Activated CD4-positive, alpha-beta T cell treated with anti-CD3 and anti-CD28 coated beads, Interleukin-2, amount 50 U/mL, for 4 hours (primary cell): ENCODE measurements around the gene CFAP46.

Experiments
- DNase-seq, 2 experiments: peaks; one replicate each; pipeline ENCODE4 v3.0.0-alpha.2; 2020

CFAP46 gene

DNA sequence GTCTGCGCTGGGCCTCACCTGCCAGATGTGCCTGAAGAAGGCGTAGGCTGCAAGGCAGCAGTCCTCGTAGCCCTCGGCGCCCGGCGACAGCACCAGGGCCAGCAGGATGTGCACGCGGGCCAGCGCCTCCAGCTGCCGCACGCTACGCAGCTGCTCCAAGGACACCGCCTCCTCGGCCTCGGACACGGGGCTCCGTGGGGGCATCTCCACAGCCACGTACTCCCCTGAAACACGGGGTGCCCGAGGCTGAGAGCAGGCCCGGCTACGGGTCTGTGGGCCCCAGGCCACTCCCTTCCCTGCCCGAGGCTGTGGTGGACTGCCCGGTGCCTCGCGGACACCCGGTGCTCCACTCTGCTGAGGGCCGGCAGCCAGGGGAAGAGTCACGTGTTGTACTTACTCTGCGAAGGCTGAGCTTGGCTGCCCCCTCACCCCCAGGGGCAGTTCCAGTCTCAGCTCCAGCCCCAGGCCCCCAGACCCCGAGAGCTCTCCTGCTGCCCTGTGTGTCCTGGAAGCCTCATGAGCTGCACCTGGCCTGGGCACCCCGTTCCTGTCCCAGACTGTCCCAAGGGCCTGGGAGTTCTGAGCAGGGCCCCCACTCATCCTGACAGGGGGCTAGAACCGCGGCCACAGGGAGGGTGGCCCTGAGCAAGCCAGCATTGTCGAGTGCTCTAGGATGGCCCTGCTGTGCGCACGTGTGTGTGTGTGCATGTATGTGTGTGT, 62.8 kb downstream of the CFAP46 start:
- DNase-seq = no peak

DNA sequence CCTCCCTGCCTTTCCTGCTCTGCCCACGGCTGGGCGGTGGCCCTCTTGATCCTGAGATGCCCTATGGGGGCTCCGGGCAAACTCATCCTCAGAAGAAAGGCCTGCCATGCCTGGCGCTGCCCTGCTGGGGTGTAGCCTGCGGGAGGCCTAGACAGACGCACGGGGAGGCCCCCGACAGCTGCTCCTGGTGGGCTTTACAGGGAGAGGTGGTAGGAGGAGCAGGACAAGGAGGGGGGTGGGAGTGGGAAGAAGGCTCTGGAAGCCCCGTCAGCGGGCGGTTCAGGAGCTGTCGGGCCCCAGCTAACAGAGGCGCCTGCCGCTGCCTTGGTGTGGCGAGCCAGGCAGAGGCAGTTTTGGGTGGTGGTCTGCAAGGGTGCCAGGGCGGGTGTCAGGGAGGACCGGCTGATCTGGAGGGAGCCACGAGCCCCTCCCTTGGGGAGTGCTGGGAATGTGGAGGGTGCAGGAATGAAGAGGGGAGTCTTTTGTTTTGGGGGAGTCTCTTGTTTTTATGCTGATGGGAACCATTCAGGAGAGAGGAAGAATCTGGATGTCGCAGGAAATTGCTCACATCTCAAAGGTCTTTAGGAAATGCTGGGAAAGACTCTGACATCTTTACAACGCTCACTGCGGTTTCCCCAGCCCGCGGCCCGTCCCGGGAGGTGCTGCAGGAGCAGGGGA, 63.5 kb downstream of the CFAP46 start:
- no peak for DNase-seq

DNA sequence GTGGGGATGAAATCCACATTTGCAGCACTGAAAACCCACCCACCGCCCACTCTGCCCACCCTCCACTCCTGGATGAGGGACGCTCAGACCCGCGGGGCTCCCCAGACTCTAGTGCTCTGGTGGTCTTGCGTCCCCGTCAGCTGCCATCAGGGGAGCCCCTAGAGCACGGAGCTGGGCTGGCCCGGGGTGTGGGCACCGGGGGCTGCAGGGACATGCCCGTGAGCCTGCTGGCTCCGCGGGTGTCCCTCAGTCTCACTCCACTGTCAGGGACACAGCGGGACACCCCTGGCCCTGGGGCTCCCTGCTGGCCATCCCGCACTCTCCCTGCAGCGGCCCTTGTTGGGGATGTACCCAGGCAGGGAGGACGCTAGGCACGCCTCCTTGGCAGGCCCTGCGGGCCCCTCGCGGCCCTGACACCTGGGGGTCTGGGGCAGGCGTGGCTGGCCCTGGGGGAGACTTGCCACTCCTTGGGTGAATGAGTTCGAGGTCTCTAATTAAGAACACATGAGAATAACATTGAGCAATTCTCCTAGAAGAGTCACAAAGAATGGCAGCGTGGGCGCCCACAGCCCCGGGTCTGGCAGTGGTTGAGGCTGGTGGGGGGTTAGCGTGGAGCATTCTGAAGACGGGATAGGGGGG, 64.2 kb downstream of the CFAP46 start:
- no peak for DNase-seq

DNA sequence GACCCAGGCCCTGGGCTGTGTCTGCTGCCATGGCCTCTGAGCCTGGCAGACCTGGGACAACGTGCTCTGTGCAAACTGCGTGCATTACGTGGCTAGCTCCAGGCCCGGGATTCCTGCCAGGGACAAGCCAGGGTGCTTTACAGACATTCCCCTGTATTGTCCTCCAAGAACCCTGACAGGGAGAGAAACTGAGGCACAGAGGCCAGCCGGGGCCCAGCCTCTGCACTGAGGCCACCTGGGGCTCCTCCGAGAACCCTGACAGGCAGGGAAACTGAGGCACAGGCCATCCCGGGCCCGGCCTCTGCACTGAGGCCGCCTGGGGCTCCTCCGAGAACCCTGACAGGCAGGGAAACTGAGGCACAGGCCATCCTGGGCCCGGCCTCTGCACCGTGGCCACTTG, 64.9 kb downstream of the CFAP46 start:
- DNase-seq = no peak

DNA sequence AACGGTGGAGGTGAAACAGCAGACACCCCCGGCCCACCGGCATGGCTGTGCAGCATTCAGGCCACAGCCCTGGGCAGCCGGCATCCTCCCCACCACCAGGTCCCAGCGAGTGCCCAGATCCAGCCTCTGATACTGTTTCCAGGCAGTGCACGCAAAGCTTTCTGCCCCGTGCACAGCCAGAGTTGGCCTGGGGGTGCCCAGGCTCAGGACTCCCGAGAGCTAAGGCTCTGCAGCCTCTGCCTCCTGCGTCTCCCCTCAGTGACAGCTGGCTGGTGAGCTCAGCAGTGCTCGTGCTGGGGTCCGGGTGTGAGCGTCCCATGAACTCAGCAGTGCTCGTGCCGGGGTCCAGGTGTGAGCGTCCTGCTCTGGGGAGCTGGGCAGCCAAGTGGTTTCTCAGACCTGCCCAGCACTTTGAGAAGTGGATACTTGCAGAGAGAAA, 65.4 kb downstream of the CFAP46 start:
- DNase-seq = no peak

DNA sequence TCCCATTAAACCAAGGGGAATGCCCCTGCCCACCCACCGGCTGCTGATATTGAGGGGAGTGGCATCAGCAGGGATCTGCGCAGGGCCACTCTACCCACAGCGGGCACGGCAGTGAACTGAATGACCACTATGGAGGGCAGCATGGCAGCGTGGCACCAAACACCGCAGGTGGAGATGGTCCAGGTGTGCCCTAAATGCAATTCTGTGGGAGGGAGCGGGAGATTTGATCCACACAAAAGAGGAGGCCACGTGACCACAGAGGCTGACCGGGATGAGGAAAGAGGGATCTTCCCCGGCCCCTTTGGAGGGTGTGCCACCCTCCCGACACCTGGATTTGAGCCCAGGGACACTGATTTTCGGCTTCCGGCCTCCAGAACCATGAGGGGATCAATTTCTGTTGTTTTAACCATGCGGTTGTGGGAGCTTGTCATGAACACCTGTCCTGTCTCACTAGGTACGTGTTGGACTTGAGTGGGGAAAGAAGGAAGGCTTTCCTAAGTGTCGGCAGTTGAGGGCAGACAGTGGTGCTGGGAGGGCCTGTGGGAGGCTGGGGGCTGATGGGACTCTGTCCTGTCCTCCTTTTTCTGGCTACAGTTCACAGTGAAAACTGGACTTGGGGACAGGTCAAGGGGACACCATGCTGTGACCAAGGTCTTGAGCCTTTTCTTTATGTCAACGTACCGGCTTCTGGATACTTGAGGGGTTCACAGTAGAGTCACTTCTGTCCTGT, 66.1 kb downstream of the CFAP46 start:
- no peak for DNase-seq

DNA sequence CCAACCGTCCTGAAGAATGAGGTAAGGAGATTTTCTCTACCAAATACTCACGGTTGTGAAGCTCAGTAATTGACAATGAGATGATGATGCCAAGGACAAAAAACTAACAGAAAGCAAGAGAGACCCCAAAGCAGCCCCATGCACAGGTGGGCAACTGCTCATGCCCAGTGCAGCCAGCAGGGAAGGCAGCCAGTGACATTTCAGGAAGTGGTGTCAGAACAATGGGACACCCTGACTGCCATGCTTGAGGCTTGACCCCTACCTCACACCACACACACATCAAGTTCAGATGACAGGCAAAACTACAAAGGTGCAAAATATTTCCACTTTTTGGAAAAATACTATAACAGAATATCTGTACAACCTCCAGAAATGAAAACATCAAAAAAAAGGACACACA, 66.9 kb downstream of the CFAP46 start:
- no peak for DNase-seq

DNA sequence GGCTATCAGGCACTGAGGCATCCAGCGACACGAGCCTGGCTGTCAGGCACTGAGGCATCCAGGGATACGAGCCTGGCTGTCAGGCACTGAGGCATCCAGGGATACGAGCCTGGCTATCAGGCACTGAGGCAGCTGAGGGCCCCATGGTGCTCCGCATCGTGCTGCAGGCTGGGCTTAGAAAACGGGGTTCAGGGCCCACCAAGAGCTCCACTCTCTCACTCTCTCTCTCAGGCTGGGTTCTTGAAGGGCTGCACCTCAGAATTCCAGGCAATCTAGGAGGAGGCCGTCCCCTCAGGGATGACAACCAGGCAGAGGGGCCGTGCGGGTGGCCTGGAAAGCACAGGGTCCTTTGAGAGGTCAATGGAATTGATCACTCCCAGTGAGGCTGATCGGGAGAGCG, 69.0 kb downstream of the CFAP46 start:
- DNase-seq = no peak

DNA sequence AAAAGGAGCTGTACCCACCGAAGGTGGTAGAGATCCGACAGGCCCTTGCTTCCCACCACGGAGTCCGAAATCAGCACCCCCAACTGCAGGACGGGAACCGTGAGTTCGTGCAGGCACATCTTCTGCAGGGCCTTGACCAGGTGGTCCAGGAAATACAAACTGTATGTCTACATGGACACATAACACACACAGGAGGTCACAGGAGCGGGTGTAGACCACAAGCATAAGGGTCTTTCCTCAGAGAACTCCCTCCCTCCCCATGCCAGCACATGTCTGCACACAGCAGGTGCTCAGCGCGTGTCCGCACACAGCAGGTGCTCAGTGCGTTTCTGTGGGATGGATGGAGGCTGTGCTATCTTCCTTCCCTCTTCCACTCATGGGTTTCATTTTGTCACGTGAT, 69.7 kb downstream of the CFAP46 start:
- no peak for DNase-seq

DNA sequence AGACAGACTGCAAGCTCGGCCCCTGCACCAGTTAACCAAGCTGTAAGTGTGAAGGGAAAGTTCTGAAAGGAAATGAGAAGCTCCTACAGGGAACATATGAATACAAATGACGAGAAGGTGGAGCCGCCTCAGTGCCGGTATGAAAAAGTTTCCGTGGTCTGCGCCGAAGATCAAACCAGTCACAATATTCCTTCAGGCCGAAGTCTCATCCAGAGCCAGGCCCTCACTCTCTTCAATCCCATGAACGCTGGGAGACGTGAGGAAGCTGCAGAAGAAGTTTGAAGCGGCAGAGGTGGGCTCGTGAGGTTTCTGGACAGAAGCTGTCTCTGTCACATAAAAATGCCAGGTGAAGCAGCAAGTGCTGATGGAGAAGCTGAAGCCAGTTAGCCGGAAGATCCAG, 71.9 kb downstream of the CFAP46 start:
- DNase-seq = no peak

DNA sequence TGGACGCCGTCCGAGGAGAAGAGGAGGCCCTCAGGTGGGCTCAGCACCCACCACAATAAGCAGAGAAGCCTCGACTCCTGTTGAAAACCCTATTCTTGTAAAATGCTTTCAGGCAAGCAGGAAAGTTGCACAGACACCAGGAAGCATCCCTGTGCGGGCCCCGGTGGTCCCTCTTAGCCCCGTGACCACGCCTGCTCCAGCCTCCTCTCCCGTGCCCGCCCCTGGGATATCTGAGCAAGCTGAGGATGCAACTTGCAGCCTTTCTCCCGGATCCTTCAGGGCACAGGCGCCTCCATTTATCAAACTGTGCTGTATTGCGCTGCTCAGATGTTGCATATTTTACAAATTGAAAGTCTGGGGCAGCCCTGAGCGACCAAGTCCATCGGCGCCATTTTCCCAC, 72.7 kb downstream of the CFAP46 start:
- no peak for DNase-seq

DNA sequence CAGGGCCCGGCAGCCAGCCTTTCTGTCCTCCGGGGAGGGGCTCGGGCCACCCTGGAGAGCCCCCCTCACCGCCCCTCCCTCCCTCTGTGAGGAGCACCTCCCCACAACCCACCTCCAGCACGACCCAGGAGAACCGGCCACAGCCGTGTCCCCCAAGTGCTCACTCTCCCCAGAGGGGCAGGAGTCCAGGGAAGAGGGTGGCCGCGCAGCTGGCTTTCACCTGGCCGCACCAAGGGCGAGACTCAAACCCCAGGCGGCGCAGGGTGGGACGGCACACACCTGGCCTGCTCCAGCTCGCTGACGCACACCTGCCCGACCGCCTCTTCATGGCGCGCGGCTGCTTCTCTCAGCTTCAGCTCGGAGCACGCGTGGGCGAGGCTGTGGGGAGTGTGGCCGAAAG, 73.4 kb downstream of the CFAP46 start:
- no peak for DNase-seq

DNA sequence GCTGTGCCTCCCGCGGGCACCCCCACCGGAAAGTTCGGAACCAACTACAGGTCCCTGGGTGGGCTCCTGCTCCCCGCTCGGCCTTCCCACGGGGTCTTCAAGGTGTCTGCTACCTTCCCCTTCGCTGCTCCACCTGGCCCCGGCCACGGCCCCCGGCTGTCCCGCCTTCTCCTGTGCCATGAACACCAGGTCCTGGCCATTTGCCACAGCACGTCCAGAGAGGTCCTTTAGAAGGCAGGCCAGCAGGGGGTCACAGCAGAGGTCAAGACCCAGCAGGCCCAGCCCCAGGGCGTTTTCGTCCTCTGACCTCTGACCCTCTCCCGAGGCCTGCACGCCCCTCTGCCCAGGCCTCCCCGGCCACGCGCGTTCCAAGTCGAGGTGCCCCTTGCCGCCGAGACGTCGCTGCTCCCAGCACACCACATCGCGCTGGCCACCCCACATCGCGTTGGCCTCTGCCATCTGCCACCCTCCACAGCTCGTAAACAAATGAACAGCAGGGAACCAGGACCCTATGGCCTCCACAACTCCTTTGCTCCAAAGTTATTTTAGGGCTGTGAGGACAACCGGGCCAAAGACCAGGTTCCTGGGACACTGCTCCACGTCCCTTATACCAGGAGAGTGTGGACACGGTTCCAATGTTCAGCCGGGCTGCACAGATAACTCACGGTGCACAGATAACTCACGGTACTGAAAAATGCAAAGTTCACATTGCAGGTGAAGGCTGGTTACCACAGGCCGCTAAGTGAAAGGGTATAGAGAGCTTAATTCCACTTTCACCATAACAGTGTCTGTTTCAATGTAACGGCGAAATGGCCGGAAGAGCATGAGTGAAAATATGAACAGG, 74.3 kb downstream of the CFAP46 start:
- no peak for DNase-seq

DNA sequence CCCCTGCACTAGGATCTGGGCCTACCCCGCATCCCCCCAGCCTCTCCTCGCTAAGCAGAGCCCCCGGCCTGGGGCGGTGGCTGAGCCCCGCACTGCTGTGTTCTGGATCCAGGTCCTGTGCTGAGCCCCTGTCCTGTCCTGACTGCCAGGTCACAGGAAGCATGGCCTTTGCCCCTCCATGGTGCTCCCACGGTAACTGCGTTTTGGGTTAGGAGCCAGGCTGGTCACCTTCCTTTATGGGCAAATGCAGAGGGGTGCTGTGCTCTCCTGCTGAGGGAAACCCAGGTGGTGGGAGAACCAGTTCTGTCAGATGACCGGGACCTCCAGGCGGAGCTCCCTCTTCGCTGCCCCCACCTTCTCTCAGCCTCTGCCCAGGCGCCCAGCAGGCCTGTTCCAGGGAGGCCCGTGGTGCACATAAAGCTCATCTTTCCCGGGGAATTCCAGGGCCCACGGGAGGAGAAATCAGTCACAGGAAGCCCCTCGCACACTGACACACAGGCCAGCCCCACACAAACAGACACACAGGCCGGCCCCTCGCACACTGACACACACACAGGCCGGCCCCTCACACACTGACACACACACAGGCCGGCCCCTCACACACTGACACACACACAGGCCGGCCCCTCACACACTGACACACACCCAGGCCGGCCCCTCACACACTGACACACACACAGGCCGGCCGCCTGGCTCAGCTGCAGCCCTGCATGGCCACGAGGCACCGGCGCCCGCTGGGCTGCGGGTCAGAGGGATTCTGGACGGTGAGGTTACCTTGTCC, 75.6 kb downstream of the CFAP46 start:
- DNase-seq = no peak

DNA sequence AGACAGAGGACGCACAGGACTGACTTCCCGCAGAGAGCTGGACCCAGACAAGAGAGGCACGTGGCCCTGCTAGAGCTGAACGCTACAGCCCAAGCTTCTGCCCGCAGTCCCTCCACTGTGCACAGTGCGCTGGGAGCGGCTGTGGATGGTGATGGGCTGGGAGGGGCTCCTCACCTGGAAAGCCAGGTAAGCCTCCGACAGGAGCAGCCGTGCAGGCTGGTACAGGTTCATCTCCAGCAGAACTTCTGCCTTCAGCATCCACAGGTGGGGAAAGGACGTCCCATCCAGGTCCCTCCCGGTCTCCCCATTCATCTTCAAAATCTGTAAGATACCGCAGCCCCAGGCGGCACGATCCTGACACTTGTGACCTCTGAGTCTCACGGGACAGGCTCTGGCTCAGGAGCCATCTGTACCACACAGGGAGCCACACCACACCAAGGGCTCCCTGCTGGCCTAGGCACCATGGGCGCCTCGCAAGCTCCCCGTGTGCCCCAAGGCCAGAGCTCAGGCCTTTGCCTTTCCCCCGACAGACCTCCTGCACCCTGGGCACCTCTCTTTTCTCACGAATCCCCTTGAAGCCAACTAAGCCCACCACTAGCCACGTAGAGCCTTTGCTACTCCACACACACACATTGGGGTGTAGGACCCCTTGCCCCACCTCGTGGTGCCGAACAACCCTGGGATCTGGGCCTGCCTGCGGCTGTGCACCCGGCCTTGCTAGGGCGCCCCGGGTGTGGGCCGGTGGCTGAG, 76.3 kb downstream of the CFAP46 start:
- no peak for DNase-seq

DNA sequence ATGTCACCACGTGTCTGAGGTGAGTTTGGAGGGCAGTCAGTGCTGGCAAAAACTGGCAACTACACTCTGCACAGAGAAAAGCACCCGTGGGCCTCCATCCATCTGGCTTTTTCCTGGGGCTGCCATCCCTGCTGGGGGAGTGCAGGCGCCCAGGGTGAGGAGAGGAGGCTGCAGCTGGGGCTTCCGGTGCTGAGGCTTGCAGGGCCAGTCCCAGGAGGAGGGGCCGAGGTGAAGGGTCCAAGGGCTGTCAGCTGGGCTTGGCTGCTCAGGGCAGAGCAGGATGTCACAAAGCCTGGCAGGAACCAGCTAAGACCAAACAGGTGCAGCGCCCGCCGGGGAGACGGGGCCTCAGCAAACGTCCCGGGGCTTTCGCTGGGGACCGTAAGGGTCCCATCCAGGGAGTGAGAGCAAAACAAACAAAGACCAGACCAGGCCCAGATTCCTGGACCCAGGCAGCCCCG, 77.2 kb downstream of the CFAP46 start:
- no peak for DNase-seq

DNA sequence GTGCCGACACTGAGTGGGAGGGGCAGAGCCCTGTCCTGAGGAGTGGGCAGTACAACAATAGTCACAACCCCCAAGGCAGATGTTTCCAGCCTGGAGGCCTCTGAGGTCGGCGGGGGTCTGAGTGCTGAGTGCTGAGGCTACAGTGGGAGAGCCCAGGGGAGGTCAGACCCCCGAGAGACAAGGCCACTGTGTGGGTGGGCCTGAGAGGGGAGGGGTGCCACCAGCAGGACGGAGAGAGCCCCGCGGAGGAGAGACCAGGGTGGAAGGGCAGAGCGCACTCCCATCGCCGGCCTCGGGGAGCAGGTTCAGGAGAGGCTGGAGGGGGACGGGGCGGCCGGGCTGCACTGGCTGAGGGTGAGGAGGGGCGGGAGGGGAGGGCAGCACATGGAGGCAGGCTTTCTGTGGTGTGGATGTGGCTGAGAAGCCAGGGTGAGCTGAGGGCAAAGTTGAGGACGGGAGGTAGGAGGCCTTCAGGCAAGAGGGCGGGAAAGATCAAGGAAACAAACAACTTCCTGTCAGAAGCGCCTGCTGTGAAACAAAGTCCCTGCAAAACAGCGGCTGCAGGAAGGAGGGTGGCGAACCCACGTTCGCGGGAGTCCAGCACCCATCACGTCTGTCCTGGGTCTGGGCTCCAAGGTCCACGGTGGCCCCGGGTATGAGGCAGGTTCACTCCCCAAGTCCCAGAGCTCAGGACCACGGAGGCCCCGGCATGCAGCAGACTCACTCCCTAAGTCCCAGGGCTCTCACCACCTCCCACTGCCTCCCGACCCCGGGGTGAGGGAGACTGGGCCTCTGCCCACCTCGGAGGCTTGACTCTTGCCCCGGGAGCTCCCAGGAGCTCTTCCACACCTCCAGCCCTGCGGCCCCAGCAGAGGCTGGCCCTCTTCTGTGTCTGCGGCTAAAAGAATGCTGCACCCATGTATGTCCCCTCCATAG, 79.6 kb downstream of the CFAP46 start:
- DNase-seq = no peak

DNA sequence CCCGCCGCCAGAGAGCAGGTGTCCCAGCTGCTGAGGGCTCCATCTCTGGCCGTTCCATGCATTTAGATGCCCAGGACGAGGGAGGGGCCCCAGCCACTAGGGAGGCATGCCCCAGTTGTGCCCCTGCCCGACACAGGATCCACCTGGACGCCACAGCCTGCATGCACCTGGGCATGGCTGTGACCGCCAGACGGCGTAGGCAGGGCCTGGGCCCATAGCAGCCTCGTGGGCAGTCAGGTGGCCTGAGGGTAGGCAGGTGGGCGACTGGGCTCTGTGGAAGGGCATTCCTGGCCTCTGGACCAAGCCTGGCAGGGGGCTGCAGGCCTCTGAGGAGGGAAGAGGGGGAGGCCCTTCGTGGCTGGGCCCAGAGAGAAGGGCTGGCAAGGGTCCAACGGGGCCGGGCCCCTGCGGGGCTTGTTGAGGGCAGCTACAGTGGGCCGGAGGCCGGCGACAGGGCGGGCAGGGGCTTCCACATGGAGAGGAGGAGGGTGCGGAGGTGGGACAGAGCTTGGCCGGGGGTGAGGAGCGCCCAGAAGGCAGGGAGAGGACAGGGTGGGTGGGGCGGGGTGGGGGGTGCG, 80.4 kb downstream of the CFAP46 start:
- no peak for DNase-seq

DNA sequence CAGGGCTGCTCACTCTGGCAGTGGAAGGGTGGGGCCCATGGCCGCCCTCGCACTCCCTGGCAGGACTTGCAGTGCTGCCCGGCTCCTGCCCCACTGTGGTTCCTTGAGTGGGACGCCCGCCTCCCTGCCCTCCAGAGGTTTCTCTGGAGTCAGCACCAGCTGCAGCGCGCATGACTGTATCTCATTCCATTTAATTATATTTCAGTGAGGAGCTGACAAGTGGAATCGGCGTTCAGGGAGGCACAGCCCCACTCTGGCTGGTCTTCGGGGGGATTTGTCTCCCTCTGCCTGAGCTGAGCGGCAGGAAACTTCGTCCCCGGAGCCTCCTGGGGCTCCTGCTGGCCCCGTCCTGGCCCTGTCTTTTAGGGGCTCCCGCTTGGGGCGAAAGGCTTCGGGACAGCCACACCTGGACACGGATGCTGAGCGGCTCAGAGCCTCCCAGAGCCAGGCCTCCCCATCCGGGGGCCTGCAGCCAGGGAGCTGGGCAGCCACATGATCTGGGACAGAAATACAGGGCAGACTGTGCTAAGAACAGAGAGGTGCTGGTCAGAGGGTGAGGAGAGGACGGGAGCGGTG, 81.2 kb downstream of the CFAP46 start:
- no peak for DNase-seq
